ENCODE data around the gene DENND1B. TPM values are rescaled to one million over a fixed set of nuclear protein-coding genes. Genes with fewer than 3 reads are reported as not detected.

The DENND1B gene
- total RNA-seq, 2 experiments from 2014 or later = 10.8 to 12.7 TPM

DNA sequence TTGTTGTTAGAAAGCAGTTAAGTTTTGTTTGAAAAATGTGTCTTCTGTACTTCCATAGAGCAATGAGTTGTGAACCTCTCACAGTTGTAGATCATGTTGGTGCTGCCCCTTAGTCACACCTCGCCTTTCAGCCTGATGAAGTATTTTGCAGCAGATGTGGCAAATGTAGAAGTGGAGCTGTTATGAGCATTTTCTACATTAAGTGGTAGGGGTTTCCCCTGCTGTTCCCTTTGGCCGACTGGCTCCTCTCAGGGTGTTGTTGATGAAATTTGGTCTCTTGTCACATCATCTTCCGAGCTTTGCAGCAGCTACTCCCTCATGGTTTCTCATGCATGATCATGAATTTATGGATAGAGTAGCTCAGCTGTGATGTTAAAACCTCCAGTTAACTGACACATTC, 33.6 kb upstream of the DENND1B start:
- ChIA-PET CTCF (interaction anchor here (1.7 kb wide), 1 partner anchor 287 kb away, joined by 4 read pairs; no protein-coding TSS in a partner anchor), POLR2A (no interaction called here)
- no peaks in the 10 kb centered on the region for H3K36me3 Mint-ChIP-seq (ENCODE audit: low read depth)
- no peaks in the 10 kb centered on the region for H3K27me3 Mint-ChIP-seq
- ATAC-seq = no peak
- no peak for DNase-seq
- H3K27ac Mint-ChIP-seq = no peak overlapping the region
- H3K4me3 Mint-ChIP-seq = no peak overlapping the region
- no peak for TF ChIP-seq CTCF (IDR thresholded peaks at IDR 0.05)
- peaks cover 2% of the 10 kb centered on the region for H3K9me3 Mint-ChIP-seq
- H3K4me1 Mint-ChIP-seq (ENCODE audit: low read depth) = peaks cover 8% of the 10 kb centered on the region
- intact Hi-C loops (cut with micrococcal nuclease) = no loop called here

GRCh38 chr1:197807739-197808453, 32.6 kb upstream of the DENND1B start:
- intact Hi-C loops (cut with micrococcal nuclease) = no loop called here
- no peak overlapping the region for H3K4me3 Mint-ChIP-seq
- ChIA-PET POLR2A (interaction anchor here (0.6 kb wide), 1 partner anchor 81 kb away, joined by 3 read pairs; no protein-coding TSS in a partner anchor), CTCF (interaction anchor here (1.7 kb wide), 1 partner anchor 286 kb away, joined by 4 read pairs; no protein-coding TSS in a partner anchor)
- H3K4me1 Mint-ChIP-seq (ENCODE audit: low read depth) = peaks cover 8% of the 10 kb centered on the region
- no peak for ATAC-seq
- TF ChIP-seq CTCF (IDR thresholded peaks at IDR 0.05) = no peak
- no peak for DNase-seq
- H3K9me3 Mint-ChIP-seq = peaks cover under 1% of the 10 kb centered on the region
- H3K27me3 Mint-ChIP-seq = no peaks in the 10 kb centered on the region
- no peaks in the 10 kb centered on the region for H3K36me3 Mint-ChIP-seq (ENCODE audit: low read depth)
- no peak overlapping the region for H3K27ac Mint-ChIP-seq

DNA sequence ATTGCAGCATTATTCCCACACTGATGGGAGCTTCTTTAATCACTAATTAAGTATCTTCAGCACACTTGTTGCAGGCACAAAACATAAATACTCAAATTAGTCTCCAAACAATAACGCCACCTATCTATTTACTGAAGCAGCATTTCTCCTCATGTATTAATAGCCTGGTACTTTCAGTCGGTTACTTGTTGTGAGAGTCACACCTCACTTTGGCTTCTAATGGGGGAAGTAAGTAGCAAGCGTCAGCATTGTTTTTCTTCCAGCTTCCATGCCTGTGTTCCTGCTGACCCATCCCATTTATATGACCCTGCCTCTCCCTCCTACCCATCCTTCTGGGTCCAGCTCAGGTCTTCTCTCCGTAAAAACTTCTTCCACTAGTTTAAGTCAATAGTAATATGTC, 31.9 kb upstream of the DENND1B start:
- H3K9me3 Mint-ChIP-seq = no peaks in the 10 kb centered on the region
- H3K4me1 Mint-ChIP-seq (ENCODE audit: low read depth) = peaks cover 8% of the 10 kb centered on the region
- H3K27ac Mint-ChIP-seq = no peak overlapping the region
- no peak overlapping the region for H3K4me3 Mint-ChIP-seq
- DNase-seq (no peak), ATAC-seq (no peak)
- H3K27me3 Mint-ChIP-seq = no peaks in the 10 kb centered on the region
- CTCF ChIA-PET = no interaction called here
- no peak for TF ChIP-seq CTCF (IDR thresholded peaks at IDR 0.05)
- intact Hi-C loops (cut with micrococcal nuclease) = no loop called here
- H3K36me3 Mint-ChIP-seq (ENCODE audit: low read depth) = no peaks in the 10 kb centered on the region
- POLR2A ChIA-PET = interaction anchor here (0.5 to 0.6 kb wide), 2 partner anchors 56 to 82 kb away, joined by 3 read pairs; no protein-coding TSS in a partner anchor

GRCh38 chr1:197806718-197807117, 31.4 kb upstream of the DENND1B start:
- Mint-ChIP-seq H3K4me1 (ENCODE audit: low read depth) (peaks cover 8% of the 10 kb centered on the region), H3K27ac (no peak overlapping the region)

More at GRCh38 chr1:197806718-197807117, 31.4 kb upstream of the DENND1B start:
- Mint-ChIP-seq H3K27me3 (no peaks in the 10 kb centered on the region), H3K4me3 (no peak overlapping the region), H3K9me3 (peaks cover 2% of the 10 kb centered on the region), H3K36me3 (ENCODE audit: low read depth) (no peaks in the 10 kb centered on the region)
- intact Hi-C loops (cut with micrococcal nuclease) = no loop called here
- DNase-seq (no peak), ATAC-seq (no peak)
- ChIA-PET CTCF (no interaction called here), POLR2A (interaction anchor here (0.5 kb wide), 1 partner anchor 56 kb away, joined by 3 read pairs; no protein-coding TSS in a partner anchor)
- no peak for TF ChIP-seq CTCF (IDR thresholded peaks at IDR 0.05)
